G401.6 (cell line): ENCODE data around the gene KRTAP5-10.
"Not testable (repeated sequence)": the region's sequence is repeated elsewhere in the genome, so short reads cannot be mapped to it uniquely, and the experiment has no call there.

ENCODE experiments used
- FAIRE-seq: peaks from 2 replicates; lab custom pipeline; 2012; peaks lifted over from hg19 to GRCh38; lab: Jason Lieb, UNC

The KRTAP5-10 gene

GRCh38 chr11:71542879-71543777 lies 22.2 kb upstream of the KRTAP5-10 start:
- no peak for FAIRE-seq

- no peak for FAIRE-seq
These were observed 21.5 kb upstream of the KRTAP5-10 start for GRCh38 chr11:71543866-71544265.

- FAIRE-seq, result no peak
These were observed 20.7 kb upstream of the KRTAP5-10 start for GRCh38 chr11:71544525-71545214.

- no peak for FAIRE-seq
These were observed 19.9 kb upstream of the KRTAP5-10 start for GRCh38 chr11:71545405-71545966.

GRCh38 chr11:71548120-71548519 lies 17.2 kb upstream of the KRTAP5-10 start, which contains the start of gene KRTAP5-9:
Gene KRTAP5-9, plus strand, starts transcription at chr11:71548420. Its CDS starts 238 bp downstream, at chr11:71548658.
- no peak for FAIRE-seq

GRCh38 chr11:71548716-71549151 lies 16.6 kb upstream of the KRTAP5-10 start:
- no peak for FAIRE-seq

- no peak for FAIRE-seq
These were observed 13.7 kb upstream of the KRTAP5-10 start for GRCh38 chr11:71551711-71552110.

- no peak for FAIRE-seq
These were observed 10.4 kb upstream of the KRTAP5-10 start for GRCh38 chr11:71554996-71555395.

- no peak for FAIRE-seq
These were observed 9.9 kb upstream of the KRTAP5-10 start for GRCh38 chr11:71555508-71555907.

GRCh38 chr11:71556018-71556417 lies 9.3 kb upstream of the KRTAP5-10 start:
- no peak for FAIRE-seq

- FAIRE-seq, result no peak
These were observed 8.1 kb upstream of the KRTAP5-10 start for GRCh38 chr11:71557257-71557656.

GRCh38 chr11:71558996-71559395 lies 6.4 kb upstream of the KRTAP5-10 start:
- no peak for FAIRE-seq

GRCh38 chr11:71562120-71562519 lies 3.2 kb upstream of the KRTAP5-10 start:
- no peak for FAIRE-seq

GRCh38 chr11:71563406-71563805 lies 2.0 kb upstream of the KRTAP5-10 start:
- no peak for FAIRE-seq

GRCh38 chr11:71564430-71564829 lies 933 bp upstream of the KRTAP5-10 start:
- no peak for FAIRE-seq

- no peak for FAIRE-seq
These were observed 788 bp downstream of the KRTAP5-10 start for GRCh38 chr11:71566081-71566620.

- FAIRE-seq, result not testable (repeated sequence)
These were observed 1.6 kb downstream of the KRTAP5-10 start for GRCh38 chr11:71566626-71567599.

GRCh38 chr11:71567633-71568032 lies 2.3 kb downstream of the KRTAP5-10 start:
- FAIRE-seq, result not testable (repeated sequence)

- FAIRE-seq, result no peak
These were observed 3.5 kb downstream of the KRTAP5-10 start for GRCh38 chr11:71568704-71569349.

- FAIRE-seq, result not testable (repeated sequence)
These were observed 5.9 kb downstream of the KRTAP5-10 start for GRCh38 chr11:71571101-71571850.
